HCT116 (cell line): ENCODE results near the gene RAD18. TPM values are rescaled to one million over a fixed set of nuclear protein-coding genes. Genes with fewer than 3 reads are reported as not detected.

Experiments used
- ATAC-seq: fragments of 200-7000 bp; cut with Tn5 transposase; 2 replicates; pipeline ENCODE4 v1.9.1; 2020; ENCODE audit warnings: mild to moderate bottlenecking, moderate library complexity
- BruUV-seq: library from RNA; stranded (reverse); fragments of 400-500 nt; replicated peaks from 2 replicates; lab custom pipeline; 2021; lab: Mats Ljungman, UMichigan
- CTCF ChIA-PET: fragments of 300-600 bp; sonication (Branson Sonifier 250); formaldehyde crosslinking; loops from one replicate; lab custom pipeline; 2021; ENCODE audit warnings: antibody characterized with exemption; lab: Charles Lee
- POLR2A ChIA-PET: fragments of 300-600, 350-600 bp; sonication (Branson Sonifier 250); formaldehyde crosslinking; loops from one replicate; lab custom pipeline; 2021; ENCODE audit warnings: antibody characterized with exemption; lab: Charles Lee
- RAD21 ChIA-PET, 2 experiments: fragments of 300-600 bp; sonication (Branson Sonifier 250); formaldehyde crosslinking; loops; one replicate each; lab custom pipeline; 2023; ENCODE audit warnings: low total read pairs in 2 of 2; ENCODE audit not compliant: uncharacterized antibody in 2 of 2, unreplicated experiment in 2 of 2, low non-redundant PET in 1 of 2; lab: Charles Lee
- DNase-seq: peaks from one replicate; pipeline ENCODE4 v3.0.0-alpha.2; 2010; ENCODE audit warnings: low read depth, low spot score
- H2AFZ ChIP-seq: fragments of 200-600 bp; shearing (Covaris generic), sonication (generic); 2 replicates; pipeline ENCODE4 v1.6.1; 2017; ENCODE audit warnings: low read depth, mixed run types, mixed read lengths, antibody characterized with exemption, low read length; ENCODE audit not compliant: poor library complexity, severe bottlenecking
- H3K27ac ChIP-seq: 2 replicates; pipeline ENCODE4 v1.5.1; 2012; ENCODE audit warnings: low read depth, low read length
- H3K27me3 ChIP-seq: fragments of 200-600 bp; sonication (generic); 2 replicates; pipeline ENCODE4 v1.6.1; 2016; ENCODE audit warnings: mixed run types, low read length, mixed read lengths; ENCODE audit not compliant: insufficient read depth
- H3K36me3 ChIP-seq, 2 experiments: fragments of 200-500 bp in 1 of 2; fragments of 200-600 bp in 1 of 2; sonication (Bioruptor generic) in 1 of 2; sonication (generic) in 1 of 2; 2 replicates each; pipeline versions ENCODE4 v1.5.1 to v1.6.1; 2014 to 2016; ENCODE audit warnings: low read length in 2 of 2, inconsistent platforms in 1 of 2, mixed read lengths in 1 of 2, mixed run types in 1 of 2; ENCODE audit not compliant: insufficient read depth in 2 of 2, control insufficient read depth in 1 of 2
- H3K4me1 ChIP-seq, 2 experiments: fragments of 200-600 bp in 1 of 2; sonication (generic) in 1 of 2; 2 replicates each; pipeline versions ENCODE4 v1.5.1 to v1.6.1; 2012 to 2017; ENCODE audit warnings: low read length in 2 of 2, inconsistent platforms in 1 of 2, mild to moderate bottlenecking in 1 of 2, mixed read lengths in 1 of 2, mixed run types in 1 of 2, moderate library complexity in 1 of 2; ENCODE audit not compliant: insufficient read depth in 2 of 2, control insufficient read depth in 1 of 2
- H3K4me2 ChIP-seq: fragments of 200-600 bp; sonication (generic); 2 replicates; pipeline ENCODE4 v1.6.1; 2017; ENCODE audit warnings: mixed run types, low read length, mixed read lengths
- H3K4me3 ChIP-seq, 2 experiments: fragments of 200-600 bp in 1 of 2; sonication (generic) in 1 of 2; replicated peaks in 1 of 2; 2 replicates each; pipeline ENCODE4 v1.5.1; 2011 to 2016; ENCODE audit warnings: low read length in 2 of 2, control low read depth in 1 of 2, low read depth in 1 of 2, mild to moderate bottlenecking in 1 of 2, mixed read lengths in 1 of 2, mixed run types in 1 of 2
- H3K79me2 ChIP-seq: fragments of 200-600 bp; sonication (generic); 2 replicates; pipeline ENCODE4 v1.6.1; 2017; ENCODE audit warnings: mild to moderate bottlenecking, mixed run types, low read length, moderate library complexity, mixed read lengths; ENCODE audit not compliant: insufficient read depth
- H3K9ac ChIP-seq: fragments of 200-600 bp; sonication (generic); 2 replicates; pipeline ENCODE4 v1.6.1; 2016; ENCODE audit warnings: low read length, mixed read lengths
- H3K9me2 ChIP-seq: fragments of 200-600 bp; sonication (generic), shearing (Covaris generic); 2 replicates; pipeline ENCODE4 v1.6.1; 2017; ENCODE audit warnings: mixed run types, mild to moderate bottlenecking, moderate library complexity; ENCODE audit not compliant: insufficient read depth
- H3K9me3 ChIP-seq, 2 experiments: fragments of 200-500 bp in 1 of 2; fragments of 200-600 bp in 1 of 2; sonication (Bioruptor generic) in 1 of 2; sonication (generic) in 1 of 2; 2 replicates each; pipeline ENCODE4 v1.6.1; 2014 to 2017; ENCODE audit warnings: low read length in 2 of 2, mixed read lengths in 2 of 2, inconsistent platforms in 1 of 2, low read depth in 1 of 2, mild to moderate bottlenecking in 1 of 2, mixed run types in 1 of 2, moderate library complexity in 1 of 2; ENCODE audit not compliant: control insufficient read depth in 1 of 2, insufficient read depth in 1 of 2
- H4K20me1 ChIP-seq: fragments of 200-600 bp; sonication (generic), shearing (Covaris generic); 2 replicates; pipeline ENCODE4 v1.6.1; 2017; ENCODE audit warnings: mixed run types, mild to moderate bottlenecking, moderate library complexity; ENCODE audit not compliant: insufficient read depth
- ATF3 ChIP-seq: IDR thresholded peaks from 2 replicates; pipeline ENCODE4 v1.6.1; 2012
- CBX3 ChIP-seq: IDR thresholded peaks from 2 replicates; pipeline ENCODE4 v1.6.1; 2012; ENCODE audit warnings: low read depth
- CEBPB ChIP-seq: IDR thresholded peaks from 2 replicates; pipeline ENCODE4 v1.6.1; 2012; ENCODE audit warnings: low read depth
- EGR1 ChIP-seq: IDR thresholded peaks from 2 replicates; pipeline ENCODE4 v1.6.1; 2012; ENCODE audit warnings: low read depth
- ELF1 ChIP-seq: IDR thresholded peaks from 2 replicates; pipeline ENCODE4 v1.6.1; 2012; ENCODE audit warnings: low read depth, borderline replicate concordance
- FOSL1 ChIP-seq: IDR thresholded peaks from 2 replicates; pipeline ENCODE4 v1.6.1; 2012; ENCODE audit warnings: low read depth
- JUND ChIP-seq: IDR thresholded peaks from 2 replicates; pipeline ENCODE4 v1.6.1; 2012
- RAD21 ChIP-seq: IDR thresholded peaks from 2 replicates; pipeline ENCODE4 v1.6.1; 2012; ENCODE audit warnings: low read depth, mild to moderate bottlenecking
- REST ChIP-seq: IDR thresholded peaks from 2 replicates; pipeline ENCODE4 v1.6.1; 2012; ENCODE audit warnings: low read depth
- YY1 ChIP-seq: IDR thresholded peaks from 2 replicates; pipeline ENCODE4 v1.6.1; 2011; ENCODE audit warnings: low read length, low read depth, moderate library complexity, mild to moderate bottlenecking; ENCODE audit not compliant: insufficient replicate concordance; ENCODE audit errors: extremely low read depth
- ZBTB33 ChIP-seq: IDR thresholded peaks from 2 replicates; pipeline ENCODE4 v1.6.1; 2011; ENCODE audit warnings: mild to moderate bottlenecking, low read length, moderate library complexity; ENCODE audit not compliant: insufficient replicate concordance; ENCODE audit errors: extremely low read depth
- ZFX ChIP-seq: fragments of 450-650 bp; IDR thresholded peaks from 2 replicates; pipeline ENCODE4 v1.6.1; 2017
- intact Hi-C: fragments of 100-400 bp; cut with micrococcal nuclease; formaldehyde crosslinking; loops from 2 replicates; pipeline ENCODE4 v1.10.0; 2022
- total RNA-seq: library from RNA; stranded (reverse); gene quantifications from one replicate; pipeline ENCODE4 v1.2.1, GENCODE V29; 2021; ENCODE audit not compliant: unreplicated experiment

RAD18 gene
- total RNA-seq, 1 experiment from 2014 or later, result 28.7 TPM

GRCh38 chr3:8914491-8914890, 48.8 kb downstream of the RAD18 start:
- DNase-seq (no peak), ATAC-seq (no peak)
- no TSS peak for BruUV-seq
- H3K4me1 ChIP-seq, result no peaks in the 10 kb centered on the region
- H3K4me3 ChIP-seq, result no peak overlapping the region
- no peak overlapping the region for H3K9ac ChIP-seq
- CTCF ChIA-PET, result interaction anchor here (1.2 kb wide), 1 partner anchor 145 kb away, joined by 3 read pairs; the partner anchor contains the start of gene OXTR
- H3K79me2 ChIP-seq, result peaks cover 7% of the 10 kb centered on the region
- H3K9me2 ChIP-seq, result no peaks in the 10 kb centered on the region
- H2AFZ ChIP-seq, result no peak overlapping the region
- no peak overlapping the region for H3K4me2 ChIP-seq
- TF ChIP-seq CEBPB (no peak), RAD21 (no peak), REST (no peak), YY1 (no peak), JUND (no peak), ZFX (no peak), ELF1 (no peak), FOSL1 (no peak), CBX3 (no peak), ZBTB33 (no peak), ATF3 (no peak), EGR1 (no peak)
- no peaks in the 10 kb centered on the region for H4K20me1 ChIP-seq
- no peaks in the 10 kb centered on the region for H3K27me3 ChIP-seq
- intact Hi-C loops, result no loop called here
- RAD21 ChIA-PET, result no interaction called here
- H3K36me3 ChIP-seq, result 0 out of 4 replicates have a peak, but pooled peaks cover 0 to 3% of the 10 kb centered on the region in 2 experiments
- POLR2A ChIA-PET, result no interaction called here
- no peak overlapping the region for H3K27ac ChIP-seq
- H3K9me3 ChIP-seq, result no peaks in the 10 kb centered on the region
